GM12892 (cell line): ENCODE measurements around the gene ATP11C.

Experiments
- POLR2A ChIP-seq: IDR thresholded peaks from 2 replicates; pipeline ENCODE4 v1.6.1; 2011; ENCODE audit warnings: low read depth, low read length, control low read depth
- POLR2AphosphoS5 ChIP-seq: IDR thresholded peaks from 2 replicates; pipeline ENCODE4 v1.6.1; 2011; ENCODE audit warnings: low read depth, low read length, control low read depth
- TAF1 ChIP-seq: IDR thresholded peaks from 2 replicates; pipeline ENCODE4 v1.6.1; 2011; ENCODE audit warnings: low read depth, mild to moderate bottlenecking, control low read depth, low read length, borderline replicate concordance

DNA sequence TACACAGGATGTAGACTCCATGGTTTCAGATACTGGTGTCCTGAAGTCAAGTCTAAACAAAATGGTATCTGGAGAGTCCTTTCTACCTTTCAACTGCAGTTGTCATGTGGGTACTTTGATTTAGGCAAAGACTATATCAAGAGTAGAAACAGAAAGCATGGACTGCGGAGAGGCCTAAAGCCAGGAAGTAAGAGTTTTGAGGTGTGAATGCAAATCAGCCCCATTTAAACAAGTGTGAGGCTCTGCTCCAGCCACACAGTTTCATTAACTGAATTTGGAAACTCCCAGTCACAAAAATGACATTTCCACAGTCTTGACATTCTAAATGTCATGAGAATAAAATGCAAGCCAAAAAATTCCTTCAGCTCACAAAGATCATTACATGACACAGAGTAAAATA, 137.7 kb downstream of the ATP11C start:
- TF ChIP-seq TAF1 = no peak
- no peak for TF ChIP-seq POLR2A
- TF ChIP-seq POLR2AphosphoS5 = no peak
